ENCODE measurements around the gene VKORC1. TPM values are rescaled to one million over a fixed set of nuclear protein-coding genes. Genes with fewer than 3 reads are reported as not detected.
"Not testable (repeated sequence)": the region's sequence is repeated elsewhere in the genome, so short reads cannot be mapped to it uniquely, and the experiment has no call there.

The VKORC1 gene
- total RNA-seq, 1 experiment from 2014 or later: 390 TPM

DNA sequence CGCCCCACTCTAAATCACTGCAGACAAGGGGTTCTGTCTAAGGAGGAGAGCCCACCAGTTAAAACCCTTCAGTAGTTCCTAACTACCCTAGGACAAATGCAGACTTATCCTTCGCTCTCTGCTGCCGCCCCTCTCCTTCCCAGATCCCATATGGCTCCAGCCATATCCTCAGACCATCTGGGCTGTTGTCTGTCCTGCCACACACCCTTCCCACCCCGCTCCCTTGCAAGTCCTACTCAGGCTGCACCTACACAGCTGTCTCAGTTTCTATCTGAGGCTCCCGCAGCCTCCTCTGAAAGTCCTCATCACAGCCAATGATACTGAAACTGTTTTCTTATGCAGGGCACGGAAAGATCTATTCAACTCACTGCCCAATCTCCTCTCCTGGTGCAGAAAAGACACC is 12.9 kb upstream of the VKORC1 start:
- no peak for DNase-seq (ENCODE audit: low read depth)

DNA sequence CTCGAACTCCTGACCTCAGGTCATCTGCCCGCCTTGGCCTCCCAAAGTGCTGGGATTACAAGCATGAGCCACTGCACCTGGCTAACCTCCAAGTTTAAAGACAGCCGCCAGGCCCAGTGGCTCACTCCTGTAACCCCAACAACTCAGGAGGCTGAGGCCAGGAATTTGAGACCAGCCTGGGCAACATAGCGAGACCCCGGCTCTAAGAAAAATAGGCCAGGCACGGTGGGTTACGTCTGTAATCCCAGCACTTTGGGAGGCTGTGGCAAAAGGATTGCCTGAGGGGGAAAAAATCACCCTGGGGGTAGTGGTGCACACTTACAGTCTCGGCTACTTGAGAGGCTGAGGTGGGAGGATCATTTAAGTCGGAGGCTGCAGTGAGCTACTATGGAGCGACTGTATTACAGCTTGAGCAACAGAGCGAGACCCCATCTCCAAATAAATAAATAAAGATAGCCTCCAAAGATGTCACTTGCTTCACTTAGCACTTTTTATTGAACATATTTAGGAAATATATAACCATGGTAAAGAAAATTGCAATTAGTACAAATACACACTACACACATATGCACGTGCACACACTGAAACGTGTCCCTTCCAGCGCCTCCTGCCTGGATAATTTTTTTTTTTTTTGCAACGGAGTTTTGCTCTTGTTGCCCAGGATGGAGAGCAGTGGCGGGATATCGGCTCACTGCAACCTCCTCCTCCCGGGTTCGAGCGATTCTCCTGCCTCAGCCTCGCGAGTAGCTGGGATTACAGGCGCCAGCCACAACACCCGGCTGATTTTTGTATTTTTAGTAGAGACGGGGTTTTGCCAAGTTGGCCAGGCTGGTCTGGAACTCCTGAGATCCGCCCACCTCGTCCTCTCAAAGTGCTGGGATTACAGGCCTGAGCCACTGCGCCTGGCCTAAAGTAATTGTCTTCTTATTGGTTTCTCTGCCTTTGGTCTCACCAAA is 12.2 kb upstream of the VKORC1 start:
- DNase-seq (ENCODE audit: low read depth): no peak

DNA sequence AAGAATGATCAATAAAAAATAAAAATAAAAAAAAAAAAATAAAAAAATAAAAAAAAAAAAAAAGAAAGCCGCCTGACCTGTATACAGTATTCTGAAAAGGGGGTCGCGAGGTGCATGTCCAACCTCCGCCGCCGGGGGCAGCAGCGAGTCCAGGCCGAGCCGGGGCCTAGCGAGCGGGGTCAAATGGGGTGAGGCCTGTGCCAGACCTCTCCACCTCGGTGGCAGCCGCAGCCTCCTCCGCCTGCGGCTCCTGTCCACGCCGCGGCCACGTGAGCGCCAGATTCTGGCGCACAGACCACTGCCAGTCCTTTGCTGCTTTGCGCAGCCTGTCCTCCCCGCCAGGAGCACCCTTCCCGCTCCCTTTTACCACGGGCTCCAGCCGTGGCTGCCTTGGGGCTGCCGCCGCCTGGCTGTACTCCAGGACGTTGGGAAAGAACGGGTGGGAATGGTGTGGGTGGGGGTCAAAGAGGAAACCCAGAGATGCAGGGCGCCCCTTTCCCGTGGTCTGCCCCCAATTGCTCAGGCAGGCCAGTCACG is 11.1 kb upstream of the VKORC1 start:
- peak; percentile 71 for DNase-seq (ENCODE audit: low read depth)

GRCh38 chr16:31100876-31101641 is 6.5 kb upstream of the VKORC1 start:
- not testable (repeated sequence) for DNase-seq (ENCODE audit: low read depth)

DNA sequence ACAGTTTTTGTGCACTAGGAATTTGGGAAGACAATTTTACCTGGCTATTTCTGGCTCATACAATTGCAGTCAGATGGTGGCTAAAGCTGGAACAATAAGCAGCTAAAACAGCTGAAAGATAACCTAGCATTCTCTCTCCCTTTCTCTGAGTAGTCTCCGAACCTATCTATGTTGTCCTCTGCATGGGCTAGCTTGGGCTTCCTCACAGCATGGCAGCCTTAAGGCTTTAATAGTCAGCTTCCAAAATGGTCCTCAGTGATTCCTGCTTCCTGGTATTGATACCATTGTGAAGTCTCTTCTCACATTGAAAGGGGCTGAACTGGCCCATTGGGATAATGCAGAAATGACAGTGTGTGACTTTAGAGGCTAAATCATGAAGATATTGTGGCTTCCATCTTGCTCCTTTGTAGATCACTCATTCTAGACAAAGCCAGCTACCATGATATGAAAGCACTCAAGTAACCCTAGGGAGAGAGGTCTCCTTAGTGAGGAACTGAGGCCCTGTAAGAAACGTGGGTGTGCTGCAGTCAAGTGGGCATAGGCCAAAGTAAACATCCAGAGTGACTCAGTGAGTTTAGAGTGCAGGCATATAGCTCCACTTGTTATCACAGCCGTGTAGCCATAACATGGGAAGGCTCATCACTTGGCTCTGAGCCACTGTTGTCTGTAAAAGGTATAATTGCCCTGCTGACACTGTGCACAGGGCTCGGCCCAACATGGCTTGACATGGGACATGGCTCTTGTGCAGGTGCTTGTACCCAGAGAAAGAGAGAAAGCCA is 5.5 kb upstream of the VKORC1 start:
- DNase-seq (ENCODE audit: low read depth): peak; percentile 61

DNA sequence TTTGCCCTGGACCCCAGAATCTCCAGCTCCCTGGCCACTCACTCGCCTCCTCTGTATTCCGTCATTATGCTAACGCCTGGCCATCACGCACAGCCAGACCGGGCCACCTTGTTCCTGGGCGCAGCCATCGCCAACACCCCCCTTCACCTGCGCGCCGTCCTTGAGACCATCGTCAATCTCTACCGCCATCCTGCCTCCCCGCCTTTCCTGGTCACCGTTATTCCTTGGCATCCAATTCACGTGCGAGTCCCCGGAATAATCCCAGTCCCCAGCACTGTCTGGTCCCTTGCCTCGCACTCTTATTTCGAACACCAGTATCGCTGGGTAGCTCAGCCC is 541 bp downstream of the VKORC1 start:
- no peak for DNase-seq (ENCODE audit: low read depth)

- peak; percentile 82 for DNase-seq (ENCODE audit: low read depth)
Observed at GRCh38 chr16:31093132-31093703, 1.4 kb downstream of the VKORC1 start.

DNA sequence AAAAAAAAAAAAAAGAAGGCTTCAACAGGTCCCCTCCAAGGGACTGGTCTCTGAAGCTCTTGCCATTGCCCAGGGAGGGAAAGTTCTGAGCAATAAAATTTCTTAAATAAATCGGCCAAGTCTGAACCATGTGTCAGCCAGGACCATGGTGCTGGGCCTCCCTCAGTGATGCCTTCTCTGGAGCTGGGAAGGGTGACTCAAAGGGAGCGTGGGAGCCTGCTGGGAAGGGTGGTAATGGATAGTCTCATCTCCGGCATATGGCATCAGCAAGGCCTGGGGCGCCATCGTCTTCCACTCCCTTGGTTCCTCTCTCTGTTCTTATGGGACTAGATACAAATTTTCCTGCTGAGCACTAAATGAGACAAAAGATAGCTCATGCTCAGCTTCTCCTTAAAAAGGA is 2.3 kb downstream of the VKORC1 start:
- DNase-seq (ENCODE audit: low read depth): peak; percentile 60

- no peak for DNase-seq (ENCODE audit: low read depth)
Observed at GRCh38 chr16:31090540-31090939, 4.1 kb downstream of the VKORC1 start.

GRCh38 chr16:31089199-31089598 is 5.4 kb downstream of the VKORC1 start:
- no peak for DNase-seq (ENCODE audit: low read depth)

DNA sequence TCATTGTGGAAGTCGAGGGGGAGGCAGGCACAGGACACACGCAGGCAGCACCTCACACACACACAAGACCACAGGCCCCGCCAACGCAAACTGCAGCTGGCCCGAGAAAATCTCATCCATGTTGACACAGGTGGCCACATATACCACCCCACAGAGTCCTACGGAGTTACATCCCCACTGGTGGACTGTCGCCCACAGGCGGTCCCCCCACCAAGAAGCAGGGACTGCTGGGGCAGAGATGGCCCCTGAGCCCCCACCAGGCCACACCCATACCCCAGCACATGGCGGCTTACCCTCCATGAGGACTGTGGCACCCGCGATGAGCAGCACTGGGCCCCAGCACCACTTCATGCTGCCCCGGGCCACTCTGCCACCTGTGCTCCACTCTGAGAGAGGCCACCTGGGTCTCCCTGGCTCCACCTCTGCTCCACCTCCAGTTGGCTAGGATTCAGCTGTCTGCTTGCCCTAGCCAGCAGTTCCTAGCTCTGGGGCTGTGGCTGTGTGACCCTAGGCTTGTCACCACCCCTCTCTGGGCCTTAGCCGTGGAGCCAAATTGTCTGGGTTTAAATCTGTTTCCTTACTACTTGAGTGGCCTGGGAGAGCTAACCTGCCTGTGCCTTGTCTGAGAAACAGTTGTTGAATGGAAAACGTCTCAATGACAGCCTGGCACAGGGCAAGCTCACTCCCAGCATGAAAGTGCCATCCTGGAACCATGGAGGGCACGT is 6.0 kb downstream of the VKORC1 start, which contains the start of gene PRSS53:
Gene PRSS53, minus strand, starts transcription at position 485 of the 725 bp plus-strand sequence. Its CDS starts 134 bp downstream, at position 351.
- DNase-seq (ENCODE audit: low read depth): no peak

GRCh38 chr16:31087971-31088370 is 6.6 kb downstream of the VKORC1 start:
- DNase-seq (ENCODE audit: low read depth): no peak

- no peak for DNase-seq (ENCODE audit: low read depth)
Observed at GRCh38 chr16:31087481-31087880, 7.1 kb downstream of the VKORC1 start.

DNA sequence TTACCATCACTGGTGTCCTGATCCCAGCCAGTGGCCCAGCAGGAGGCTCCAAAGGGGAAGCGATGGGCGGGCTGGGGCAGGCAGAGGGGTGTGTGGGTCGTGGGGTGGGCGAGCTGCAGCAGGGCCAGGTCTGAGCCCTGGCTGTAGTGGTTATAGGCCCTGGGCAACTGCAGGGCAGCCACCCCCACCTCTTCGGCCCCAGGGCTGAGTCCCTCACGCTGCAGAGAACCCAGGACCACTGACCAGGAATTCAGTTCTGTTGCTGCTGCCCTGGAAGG is 8.0 kb downstream of the VKORC1 start:
- DNase-seq (ENCODE audit: low read depth): no peak

GRCh38 chr16:31085873-31086628 is 8.5 kb downstream of the VKORC1 start:
- peak; percentile 90 for DNase-seq (ENCODE audit: low read depth)

GRCh38 chr16:31085411-31085810 is 9.2 kb downstream of the VKORC1 start:
- DNase-seq (ENCODE audit: low read depth): no peak

DNA sequence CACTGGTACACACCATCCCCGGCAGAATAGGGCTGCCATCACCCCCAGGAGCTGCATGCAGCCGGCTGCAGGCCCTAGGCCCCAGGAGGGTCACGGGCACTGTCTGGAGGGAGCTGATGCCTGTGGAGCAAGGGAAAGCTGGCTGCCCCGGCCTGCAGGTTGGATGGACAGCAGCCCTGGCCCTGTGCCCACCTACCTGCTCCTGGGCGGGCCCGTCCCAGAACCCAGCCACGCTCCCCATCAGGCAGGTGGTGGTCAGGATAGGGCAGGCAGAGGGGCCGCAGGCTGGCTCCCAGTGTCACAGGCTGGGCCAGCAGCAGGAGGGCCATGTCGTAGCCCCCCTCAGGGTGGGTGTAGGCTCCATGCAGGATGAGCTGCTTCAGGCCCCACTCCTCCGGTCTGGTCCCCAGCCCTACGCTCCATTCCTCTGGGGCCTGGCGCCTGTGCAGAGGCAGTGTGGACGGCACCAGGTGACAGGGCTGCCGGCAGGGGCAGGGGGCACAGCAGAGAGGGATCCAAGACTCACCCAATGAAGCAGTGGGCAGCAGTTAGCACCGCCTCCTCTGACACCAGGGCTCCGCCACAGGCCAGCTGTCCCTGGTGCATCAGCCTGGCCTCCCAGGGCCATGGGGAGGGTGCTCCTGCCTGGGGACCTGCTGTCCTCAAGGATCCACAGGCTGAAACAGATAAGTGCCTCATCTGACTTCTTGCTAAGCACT is 9.9 kb downstream of the VKORC1 start:
- DNase-seq (ENCODE audit: low read depth): peak; percentile 70

- no peak for DNase-seq (ENCODE audit: low read depth)
Observed at GRCh38 chr16:31083981-31084380, 10.6 kb downstream of the VKORC1 start.

GRCh38 chr16:31083556-31083955 is 11.0 kb downstream of the VKORC1 start:
- no peak for DNase-seq (ENCODE audit: low read depth)
